DMS53 (cell line): ENCODE results near the gene RSPO4.

Experiments
- DNase-seq: peaks from one replicate; lab custom pipeline; 2025; lab: John Stamatoyannopoulos, UW

The RSPO4 gene

DNA sequence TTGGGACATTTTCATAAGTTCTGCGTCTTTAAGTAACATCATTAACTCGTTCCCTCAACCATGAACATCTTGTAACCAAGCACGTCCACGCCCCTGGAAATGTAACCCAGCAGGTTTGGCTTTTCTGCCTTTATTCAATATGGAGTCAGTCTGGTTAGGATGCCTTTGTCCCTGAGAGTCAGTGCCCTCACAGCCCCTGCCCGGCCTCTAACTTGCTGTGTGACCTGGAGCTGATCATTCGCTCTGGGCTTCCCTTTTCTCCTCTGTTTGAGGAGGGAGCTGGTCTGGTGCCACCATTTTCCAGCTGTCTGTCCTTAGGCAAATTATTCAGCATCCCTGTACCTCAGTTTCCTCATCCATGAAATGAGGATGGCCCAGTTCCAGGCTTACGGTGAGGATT lies 59.5 kb downstream of the RSPO4 start:
- no peak for DNase-seq

DNA sequence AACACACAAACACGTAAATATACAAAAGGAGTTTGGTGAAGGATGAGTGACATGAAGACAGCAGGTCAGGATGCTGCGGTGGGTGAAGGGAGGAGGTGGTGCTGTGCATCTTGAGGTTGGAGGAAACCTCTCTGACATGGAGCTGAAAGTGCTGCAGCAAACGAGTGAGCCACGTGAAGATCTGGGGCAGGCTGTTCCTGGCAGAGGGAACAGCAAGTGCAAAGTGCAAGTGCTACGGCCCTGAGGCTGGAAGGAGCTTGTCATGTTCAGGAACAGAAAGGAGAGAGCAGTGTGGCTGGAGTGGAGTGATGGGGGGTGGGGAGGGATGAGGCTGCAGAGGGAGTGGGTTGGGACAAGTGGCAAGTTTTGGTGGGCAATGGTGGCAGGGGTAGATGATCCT lies 61.2 kb downstream of the RSPO4 start:
- DNase-seq = no peak

DNA sequence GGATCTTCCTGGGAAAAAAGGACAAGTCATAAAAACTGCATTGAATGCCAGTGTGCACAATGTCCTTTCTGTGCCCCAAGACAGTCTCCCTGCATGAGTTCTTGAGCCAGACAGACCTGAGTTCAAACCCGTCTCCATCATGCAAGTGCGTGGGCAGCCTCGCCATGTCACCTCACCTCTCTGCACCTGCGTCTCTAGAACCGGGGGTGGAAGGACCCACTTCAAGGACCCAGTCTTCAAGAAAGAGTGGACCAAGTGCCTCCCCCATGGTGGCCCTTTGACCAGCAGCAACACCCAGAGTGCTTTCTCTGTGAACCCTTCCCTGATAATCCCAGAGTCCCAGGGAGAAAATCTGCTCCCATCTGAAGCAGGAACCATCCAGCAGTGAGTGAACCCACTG lies 62.5 kb downstream of the RSPO4 start:
- no peak for DNase-seq

DNA sequence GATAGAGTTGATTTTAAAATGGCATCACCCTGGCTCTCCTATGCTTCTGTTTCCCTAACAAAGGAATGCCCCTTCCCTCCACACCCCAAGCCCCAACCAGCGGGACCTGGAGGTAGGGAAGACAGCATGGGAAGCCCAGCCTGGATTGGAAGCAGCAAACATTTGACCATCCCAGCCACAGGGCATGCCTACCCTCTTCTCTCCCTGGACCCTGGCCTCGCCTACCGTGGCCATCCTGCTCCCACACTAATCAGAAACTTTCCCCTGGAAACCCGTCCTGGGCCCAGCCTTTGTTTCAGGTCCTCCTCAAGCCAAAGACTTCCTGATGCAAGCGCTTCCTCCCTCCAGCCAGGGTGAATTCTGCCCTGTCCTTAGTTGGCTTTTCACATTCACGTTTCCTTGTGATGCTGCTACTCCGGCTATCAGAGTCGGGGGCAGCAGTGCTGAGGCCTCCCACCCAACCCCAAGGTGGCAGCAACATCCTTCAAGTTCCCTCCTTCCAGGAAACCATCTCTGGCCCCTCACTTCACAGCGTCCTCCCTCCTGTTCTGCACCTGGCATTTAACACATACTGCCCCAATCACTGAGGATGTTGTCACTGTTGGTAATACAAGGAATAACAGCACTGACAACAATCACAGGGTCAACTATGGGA lies 67.8 kb downstream of the RSPO4 start:
- no peak for DNase-seq

DNA sequence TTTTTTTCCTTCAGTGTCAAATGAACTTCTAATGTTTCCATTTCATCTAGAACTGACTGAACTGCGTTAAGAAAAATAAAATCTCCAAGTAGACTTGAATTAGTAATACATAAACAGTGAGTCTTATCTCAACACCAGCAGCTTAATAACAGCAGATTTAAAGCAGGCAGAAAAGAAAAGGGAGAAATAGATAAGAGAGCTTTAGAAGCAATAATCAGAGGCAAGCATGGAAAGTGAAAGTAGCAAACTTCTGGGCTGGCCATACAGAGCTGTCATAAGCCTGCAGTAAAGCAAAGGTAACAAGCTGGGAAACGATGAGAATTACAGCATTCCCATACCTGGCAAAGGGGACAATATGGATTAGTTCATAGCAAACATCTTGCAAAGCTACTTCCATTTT lies 69.1 kb downstream of the RSPO4 start:
- DNase-seq = no peak

DNA sequence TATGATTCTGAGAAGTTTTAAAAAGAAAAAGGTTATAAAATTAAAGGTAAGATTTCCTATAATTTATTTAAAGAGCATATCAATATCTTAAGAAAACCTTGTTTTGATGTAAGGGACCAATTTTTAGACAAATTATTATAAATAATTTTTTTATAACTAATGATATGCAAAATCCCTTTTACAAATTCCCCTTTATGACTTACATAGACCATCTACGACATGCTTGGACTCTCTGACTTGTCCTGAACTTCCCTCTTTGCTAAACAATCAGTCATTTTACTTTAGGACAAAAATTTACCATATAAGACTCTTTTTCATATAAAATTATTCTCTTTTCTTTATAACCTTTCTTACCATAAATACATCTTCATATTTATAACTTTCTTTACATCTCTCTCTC lies 70.7 kb downstream of the RSPO4 start:
- DNase-seq = peak; percentile 68

DNA sequence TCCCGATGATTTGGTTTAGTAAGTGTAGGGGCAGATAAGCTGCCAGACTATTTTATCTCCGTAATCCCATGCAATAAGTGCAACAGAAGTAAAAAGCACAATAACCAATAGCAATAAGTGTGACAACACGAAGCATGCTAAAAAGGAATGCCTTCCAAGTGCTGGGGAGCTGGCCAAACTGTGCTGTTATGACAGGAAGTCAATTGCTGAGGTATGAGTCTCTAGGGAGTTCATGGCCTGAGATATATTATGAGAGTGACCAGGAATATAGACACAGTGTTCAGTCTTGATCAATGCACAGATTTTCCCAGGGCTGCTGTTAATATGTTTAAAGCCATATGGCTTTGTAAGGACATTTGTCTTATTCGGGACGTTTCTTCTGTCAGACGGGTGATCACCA lies 75.4 kb downstream of the RSPO4 start:
- no peak for DNase-seq

DNA sequence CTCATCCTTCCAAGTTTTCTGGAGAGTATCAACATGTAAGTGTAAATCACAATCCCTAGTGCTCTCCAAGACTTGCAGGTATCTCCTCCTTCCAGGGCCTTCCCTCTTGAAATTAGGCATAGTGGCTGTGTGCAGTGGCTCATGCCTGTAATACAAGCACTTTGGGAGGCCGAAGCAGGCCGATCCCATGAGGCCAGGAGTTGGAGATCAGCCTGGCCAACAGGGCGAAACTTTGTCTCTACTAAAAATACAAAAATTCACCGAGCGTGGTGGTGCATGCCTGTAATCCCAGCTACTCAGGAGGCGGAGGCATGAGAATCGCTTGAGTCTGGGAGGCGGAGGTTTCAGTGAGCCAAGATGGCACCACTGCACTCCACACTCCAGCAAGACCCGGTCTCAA lies 76.6 kb downstream of the RSPO4 start:
- no peak for DNase-seq

DNA sequence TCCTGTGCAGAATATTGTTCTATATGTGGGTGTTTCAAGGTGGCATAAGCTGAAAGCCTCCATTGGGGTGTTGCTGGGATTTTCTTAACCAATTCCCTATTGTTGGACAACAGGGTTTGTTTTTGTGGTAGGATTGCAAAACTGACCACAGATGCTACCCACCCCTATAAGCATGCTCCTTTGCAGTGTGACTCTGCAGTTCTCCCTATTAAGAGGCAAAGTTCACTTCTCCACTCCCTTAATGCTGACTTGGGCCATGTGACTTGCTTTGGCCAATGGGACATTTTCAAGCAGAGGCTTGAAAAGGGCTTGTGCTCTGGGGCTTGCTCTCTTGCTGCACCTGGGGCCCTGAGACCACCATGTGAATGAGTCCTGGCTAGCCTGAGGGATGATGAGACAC lies 77.5 kb downstream of the RSPO4 start:
- DNase-seq = no peak

DNA sequence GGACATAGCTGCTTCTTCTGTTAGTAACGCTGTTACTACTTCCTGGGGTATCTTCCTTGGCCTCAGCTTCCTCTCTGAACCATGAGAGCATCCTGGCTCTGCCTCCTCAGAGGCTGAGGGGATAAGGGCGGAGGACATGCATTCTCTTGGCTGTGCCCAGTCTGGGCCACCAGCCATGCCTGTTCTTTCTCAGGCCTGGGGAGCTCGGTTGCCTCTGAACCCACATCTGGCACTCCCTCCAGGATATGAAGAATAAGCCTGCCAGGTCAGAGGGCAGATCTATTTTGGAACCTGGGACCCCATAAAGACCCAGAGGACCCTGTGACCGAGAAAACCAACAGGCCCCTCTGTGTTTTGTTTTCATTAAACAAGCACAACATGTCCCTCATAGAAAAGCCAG lies 79.3 kb downstream of the RSPO4 start:
- no peak for DNase-seq

DNA sequence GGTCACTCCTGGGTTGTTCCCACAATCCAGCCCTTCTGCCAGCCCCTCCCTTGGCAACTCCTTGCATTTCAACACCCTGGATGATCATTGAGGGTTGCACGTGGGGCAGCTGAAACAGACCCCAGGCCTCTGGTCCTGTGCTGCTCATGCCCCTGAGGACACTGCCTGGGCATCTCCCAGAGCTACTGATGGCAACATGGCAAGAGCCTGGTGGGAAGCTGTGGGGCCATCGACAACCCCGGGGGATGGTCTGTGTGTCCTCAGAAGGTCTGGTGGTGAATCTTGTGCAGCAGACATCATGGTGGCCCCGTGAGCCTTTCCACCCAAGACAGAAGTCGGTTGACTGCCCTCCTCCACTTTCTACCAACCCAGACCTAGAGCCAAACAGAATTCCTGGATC lies 81.0 kb downstream of the RSPO4 start:
- no peak for DNase-seq

DNA sequence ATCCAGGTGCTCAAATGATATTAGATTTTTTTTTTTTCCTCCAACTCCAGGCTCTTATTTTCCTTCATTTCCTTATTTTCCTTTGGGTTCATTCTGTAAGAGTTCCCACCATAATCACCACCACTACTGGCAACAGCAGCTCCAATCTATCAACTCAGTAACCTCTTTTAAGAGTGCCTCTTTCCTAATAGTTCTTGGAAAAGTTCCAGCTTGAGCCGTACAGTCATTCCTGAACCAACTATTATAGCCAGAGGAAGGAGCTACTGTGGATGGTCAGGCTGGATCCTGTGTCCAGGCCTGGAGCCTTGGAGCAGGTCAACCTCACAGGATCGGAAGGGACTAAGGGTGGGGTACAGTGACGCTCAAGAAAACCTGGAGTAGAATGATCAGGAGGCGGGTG lies 81.8 kb downstream of the RSPO4 start:
- DNase-seq = no peak

DNA sequence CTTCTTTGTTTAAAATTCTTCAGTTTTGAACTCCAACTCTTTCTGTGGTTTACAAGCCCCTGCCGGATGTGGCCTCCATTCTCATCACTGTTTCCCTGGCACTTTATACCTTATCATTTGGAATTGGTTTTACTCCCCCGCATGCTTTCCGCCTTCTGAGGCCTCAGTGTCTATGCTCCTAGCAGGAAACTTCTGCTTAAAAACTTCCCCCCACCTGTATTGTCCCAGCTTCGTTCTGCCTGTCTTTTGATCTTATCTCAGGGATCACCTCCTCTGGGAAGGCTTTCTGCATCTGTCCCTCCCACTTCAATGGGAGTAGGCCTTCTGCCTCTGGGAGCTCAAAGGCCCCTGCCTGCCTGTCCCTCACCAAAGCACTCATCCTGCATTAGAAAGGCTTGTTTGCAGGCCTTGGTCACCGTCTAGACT lies 82.6 kb downstream of the RSPO4 start:
- no peak for DNase-seq

DNA sequence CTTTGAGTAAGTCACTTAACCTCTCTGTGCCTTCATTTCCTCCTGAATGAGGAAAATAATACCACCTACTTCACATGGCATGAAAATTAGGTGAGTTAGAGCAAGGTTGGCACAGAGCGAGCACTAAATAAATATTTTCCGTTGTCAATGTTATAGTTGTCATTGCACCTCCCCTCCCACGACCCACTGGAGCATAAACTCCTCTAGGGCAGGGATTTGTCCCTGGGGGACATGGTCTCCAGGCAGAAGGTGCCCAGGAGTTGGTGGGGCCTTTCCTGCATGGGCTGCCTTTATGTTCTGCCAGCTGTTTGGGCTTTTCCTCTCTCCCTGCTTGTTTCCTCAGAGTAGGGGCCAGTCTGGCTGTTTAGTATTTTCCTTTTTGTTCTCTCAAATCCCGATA lies 84.7 kb downstream of the RSPO4 start:
- no peak for DNase-seq

DNA sequence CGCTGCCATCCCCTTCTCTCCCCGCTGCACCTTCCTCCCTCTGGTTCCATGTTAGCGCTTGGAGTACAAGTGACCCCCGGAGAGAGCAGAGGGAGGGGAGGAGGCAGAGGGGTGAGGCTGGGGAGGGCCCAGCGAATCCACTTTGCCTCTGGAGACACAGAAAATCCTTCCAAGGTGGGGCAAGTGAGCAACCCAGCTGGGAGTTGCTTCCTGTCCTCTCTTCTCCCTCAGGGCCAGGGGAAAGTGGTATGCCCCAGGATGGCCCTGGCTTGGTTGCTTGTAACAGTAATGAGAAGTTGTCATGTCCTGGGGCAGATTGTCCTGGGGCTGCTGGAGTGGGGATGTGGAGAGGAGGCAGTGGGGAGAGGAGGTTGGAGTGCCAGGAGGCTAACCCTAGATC lies 85.3 kb downstream of the RSPO4 start:
- no peak for DNase-seq

DNA sequence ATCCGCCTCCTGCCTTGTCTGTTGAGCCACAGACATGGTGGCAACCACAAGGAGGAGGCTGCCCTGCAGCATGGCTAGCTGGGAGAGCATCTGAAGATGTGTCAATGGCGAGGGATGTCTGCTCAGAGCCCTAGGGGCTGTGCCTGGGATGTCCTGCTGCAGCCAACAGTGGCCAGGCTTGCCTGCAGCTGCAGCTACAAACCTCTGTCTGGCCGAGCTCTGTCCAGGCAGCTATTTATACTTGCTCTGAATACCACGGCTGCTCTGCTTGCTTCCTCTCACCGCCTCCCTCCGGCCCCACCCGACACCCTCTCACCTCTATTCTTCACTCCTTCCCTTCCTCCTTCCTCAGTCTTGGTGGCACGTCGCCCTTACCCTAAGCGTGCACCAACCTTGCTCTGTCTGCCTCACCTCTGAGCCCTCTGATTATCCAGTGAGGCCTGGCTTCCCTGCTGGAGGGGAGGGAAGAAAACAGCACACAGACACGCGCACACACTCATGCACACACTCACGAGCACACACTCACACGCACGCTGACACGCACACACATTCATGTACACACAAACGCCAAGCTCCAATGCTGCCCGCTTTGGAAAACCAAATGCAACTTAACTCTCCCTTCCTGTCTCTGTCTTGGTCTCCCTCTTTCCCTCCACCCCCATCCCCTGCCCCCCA lies 85.8 kb downstream of the RSPO4 start, which contains the start of gene ANGPT4:
ANGPT4 (minus strand) TSS at position 210 of the 675 bp plus-strand sequence; CDS start at position 90, 120 bp downstream.
- no peak for DNase-seq

DNA sequence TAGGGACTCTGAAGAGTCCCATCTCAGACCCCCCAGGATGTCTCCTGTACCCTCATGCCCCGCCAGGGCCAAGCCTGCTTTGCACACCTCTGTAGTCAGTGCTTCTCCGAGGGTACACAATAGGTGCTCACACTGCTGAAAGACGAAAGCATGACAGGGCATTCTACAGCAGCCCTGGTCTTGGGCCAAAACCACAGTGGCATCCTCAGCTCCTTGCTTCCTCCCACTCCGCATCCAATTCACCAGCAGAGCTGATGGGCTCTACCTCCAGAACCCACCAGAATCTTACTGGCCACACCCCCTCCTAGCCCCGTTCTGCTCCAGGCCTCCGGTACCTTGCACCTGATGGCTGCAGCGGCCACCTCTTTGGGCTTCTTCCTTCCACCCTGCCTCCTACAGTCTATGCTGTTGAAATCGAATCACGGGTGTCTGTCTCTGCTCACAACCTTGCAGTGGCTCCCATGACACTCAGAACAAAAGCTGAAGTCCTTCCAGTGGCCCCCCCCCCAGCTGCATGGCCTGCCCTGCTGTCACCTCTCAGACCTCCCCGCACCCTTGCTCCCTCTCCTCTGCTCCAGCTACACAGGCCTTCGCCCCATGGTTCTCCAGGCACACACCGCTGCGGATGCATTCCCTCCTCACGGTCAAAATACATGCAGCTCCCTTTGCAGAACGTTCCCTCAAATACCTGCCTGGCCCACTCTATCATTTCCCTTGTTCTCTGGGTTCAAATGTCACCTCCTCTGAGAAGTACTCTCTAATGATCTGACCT lies 87.2 kb downstream of the RSPO4 start:
- DNase-seq = no peak

DNA sequence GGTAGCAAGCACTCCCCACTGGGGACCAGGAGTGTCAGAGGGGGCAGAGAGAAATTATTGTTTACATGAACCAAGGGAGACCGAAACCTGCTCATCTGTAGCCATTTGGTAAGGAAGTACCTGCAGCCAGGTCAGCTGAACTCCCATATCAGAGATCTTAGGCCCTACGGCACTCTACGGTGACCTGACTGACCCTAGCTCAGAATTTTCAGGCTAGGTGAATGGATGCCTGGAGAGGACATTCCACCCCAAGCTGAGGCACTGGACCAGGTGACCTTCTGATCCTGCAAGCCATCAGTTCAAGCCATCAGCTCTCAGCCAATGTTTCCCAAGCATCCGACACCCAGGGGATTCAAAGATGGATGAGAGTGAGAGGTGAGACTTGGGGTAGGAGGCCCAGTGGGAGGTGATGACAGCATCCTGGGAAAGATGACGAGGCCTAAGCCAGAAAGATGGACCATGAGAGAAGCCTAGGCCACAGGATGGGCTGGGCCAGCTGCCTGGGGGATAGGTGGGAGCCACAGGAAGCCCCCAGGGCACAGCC lies 88.7 kb downstream of the RSPO4 start:
- DNase-seq = no peak

DNA sequence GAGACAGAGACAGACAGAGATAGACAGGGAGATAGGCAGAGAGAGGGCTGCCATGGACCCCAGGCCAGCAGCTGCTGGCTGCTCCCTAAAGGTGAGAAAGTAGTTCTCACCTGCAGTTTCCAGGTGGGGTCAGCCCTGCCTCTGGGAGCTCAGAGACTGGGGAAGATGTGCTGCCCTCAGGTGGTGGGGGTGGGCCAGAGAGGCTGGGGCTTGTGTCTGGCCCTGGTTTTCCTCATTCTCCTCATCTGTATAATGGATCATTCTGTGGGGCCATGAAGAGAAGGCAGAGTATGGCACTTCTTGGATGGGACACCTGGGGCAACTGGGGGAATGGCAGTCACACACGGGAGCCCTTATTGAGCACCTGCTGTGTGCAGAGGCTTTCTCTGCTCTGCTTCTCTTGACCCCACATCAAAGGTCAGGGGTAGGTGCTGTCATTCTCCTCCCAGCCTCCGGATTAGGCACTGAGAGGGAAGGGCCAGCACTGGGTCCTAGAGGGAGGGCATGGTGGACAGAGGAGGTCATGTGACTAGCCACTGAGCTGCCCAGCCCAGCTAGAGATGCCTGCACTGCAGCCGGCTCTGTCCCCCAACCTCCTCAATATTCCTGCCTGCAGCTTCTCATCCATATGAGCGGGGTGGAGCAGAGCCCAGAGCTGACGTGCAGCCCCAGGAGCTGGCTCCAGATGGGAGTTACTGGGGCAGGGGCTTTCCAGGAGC lies 90.1 kb downstream of the RSPO4 start:
- peak; percentile 17 for DNase-seq

DNA sequence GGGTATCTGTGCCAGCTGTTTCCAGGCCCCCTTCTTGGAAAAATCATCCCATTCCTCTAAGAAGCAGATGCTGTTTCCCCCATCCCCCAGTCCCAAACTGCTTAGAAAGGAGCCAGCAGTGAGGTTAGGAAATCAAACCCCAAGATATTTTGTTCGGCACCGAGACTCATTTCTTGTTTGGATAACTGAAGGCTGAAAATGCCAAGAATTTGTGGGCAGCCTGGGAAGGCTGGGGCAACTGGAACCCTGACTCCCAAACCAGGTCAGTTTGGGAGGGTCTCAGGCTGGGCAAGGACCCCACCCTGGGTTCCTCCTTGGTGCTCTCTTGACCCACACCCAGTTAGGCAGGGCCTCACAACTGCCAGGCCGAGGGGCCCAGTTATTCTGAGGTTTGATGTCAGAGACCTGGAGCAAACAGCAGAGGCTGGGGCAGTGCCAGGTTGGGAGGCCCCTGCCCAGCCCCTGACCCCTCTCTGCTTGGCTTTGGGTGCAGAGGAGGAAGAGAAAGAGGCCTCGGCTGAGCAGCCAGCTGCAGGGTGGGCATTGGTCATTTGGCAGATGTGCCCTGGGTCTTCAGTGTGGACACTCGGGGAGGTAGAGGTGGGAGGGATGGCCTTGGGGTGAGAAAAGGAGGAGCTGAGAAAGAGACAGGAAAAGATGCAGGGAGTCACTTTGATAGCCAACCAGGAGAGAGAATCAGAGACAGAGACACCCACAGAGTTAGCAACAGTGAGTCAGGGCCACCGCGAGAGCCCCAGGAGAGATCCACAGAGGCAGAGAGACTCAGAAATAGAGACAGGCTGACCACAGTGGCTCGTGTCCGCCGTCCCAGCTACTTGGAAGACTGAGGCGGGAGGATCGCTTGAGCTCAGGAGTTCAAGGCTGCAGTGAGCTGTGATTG lies 91.0 kb downstream of the RSPO4 start:
- DNase-seq = no peak
